Hypothalamus (tissue), 51 donors: ENCODE data around the gene H6PD.

Source experiments
- DNase-seq, 51 donors: peaks; one replicate each; lab custom pipeline; 2025; lab: John Stamatoyannopoulos, UW

The H6PD gene

GRCh38 chr1:9204156-9204720 lies 30.3 kb upstream of the H6PD start:
- no peak for DNase-seq

DNA sequence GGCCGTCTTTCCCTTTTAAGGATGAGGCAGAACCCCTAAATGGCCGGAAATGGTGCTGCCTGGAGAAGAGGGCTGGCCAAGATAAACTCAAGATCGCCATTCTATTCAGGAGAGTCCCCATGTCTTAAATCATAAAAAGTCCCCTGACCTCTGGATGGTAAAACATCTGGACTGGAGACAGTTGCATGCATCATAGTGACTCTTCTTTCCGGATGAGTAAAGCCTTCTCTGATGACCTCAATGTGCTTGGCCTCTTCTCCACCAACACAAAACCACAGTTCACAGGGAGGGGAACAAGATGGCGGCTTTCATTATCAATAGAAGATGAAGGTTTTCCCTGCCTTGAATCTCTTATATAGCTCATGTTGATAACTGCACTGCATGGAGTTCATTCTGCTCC lies 27.5 kb upstream of the H6PD start:
- no peak for DNase-seq

- DNase-seq = no peak
Measured at GRCh38 chr1:9207715-9208114, 26.9 kb upstream of the H6PD start.

DNA sequence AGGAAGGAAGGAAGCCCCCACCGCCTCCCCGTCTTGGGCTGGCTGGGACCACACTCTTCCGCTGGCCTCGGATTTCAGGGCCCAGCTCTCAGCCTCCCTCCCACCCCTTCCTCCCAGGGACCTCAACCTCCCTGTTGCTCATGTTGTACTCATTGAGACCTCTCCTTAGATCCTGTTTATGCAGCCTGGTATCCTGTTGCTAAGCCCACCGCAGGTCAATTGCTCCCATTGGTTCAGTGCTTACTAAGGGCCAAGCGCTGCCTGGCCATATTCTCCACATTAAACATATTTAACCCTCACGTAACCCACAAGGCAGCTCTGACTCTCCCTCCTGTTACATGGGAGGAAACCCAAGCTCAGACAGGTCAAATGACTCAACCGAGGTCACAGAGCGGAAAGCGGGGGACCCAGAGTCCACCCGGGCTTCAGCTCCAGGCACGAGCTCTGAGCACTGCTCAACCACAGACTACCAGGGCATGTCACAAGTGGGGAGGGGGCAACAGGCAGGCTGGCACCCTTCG lies 23.2 kb upstream of the H6PD start:
- no peak for DNase-seq

DNA sequence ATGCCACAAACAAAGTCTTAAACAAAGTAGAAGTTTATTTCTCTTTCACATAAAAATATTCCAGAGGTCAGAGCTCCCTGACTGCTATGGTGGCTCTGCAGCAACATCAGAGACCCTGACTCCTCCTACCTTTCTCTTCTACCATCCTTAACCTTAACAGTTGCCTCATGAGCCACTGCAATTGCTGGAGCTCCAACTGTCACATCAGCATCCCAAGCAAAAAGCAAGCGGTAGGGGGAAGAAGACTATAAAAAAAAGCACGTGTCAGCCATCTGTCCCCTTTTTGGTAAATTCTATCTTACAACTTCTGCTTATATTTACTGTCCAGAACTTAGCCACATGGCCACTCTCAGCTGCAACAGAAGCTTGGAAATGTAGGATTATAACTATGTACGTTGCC lies 21.8 kb upstream of the H6PD start:
- no peak for DNase-seq

GRCh38 chr1:9213956-9214355 lies 20.6 kb upstream of the H6PD start:
- no peak for DNase-seq

DNA sequence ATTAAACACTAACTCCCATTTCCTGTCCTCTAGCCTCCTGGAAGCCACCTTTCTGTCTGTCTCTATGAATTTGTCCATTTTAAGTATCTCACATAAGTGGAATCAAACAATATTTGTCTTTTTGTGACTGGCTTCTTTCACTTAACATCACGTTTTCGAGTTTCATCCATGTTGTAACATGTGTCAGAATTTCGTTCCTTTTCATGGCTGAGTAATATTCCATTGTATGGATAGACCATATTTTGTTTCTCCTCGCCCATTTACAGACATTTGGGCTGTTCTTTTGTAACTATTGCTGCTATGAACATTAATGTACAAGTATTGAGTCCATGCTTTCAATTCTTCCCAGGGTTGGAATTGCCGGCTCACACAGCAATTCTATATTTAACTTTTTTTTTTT lies 15.7 kb upstream of the H6PD start:
- no peak for DNase-seq

DNA sequence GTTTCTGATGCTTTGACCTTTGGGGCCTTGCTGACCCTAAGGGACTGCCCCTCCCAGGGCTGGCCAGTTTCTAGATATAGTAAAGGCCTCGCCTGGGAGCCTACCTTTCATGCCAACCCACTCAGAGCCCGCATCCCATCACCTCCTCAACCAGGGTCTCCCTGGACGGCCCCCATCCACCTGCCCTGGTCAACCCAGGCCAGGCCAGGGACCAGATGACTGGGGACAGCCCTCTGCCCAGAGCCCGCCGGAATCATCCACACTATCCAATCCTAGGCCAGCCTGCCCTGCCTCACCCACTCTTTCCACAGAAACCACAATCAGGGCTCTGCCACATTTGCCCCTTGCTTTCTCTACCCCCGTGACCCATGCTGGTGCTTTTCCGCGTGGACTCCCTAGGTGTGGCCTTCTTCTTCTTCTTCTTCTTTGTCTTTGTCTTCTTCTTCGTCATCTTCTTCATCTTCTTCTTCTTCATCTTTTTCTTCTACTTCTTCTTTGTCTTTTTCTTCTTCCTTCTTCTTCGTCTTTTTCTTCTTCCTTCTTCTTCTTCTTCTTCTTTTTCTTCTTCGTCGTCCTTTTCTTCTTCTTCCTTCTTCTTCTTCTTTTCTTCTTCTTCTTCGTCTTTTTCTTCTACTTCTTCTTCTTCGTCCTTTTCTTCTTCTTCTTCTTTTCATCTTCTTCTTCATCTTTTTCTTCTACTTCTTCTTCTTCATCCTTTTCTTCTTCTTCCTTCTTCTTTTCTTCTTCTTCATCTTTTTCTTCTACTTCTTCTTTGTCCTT lies 11.5 kb upstream of the H6PD start:
- no peak for DNase-seq

DNA sequence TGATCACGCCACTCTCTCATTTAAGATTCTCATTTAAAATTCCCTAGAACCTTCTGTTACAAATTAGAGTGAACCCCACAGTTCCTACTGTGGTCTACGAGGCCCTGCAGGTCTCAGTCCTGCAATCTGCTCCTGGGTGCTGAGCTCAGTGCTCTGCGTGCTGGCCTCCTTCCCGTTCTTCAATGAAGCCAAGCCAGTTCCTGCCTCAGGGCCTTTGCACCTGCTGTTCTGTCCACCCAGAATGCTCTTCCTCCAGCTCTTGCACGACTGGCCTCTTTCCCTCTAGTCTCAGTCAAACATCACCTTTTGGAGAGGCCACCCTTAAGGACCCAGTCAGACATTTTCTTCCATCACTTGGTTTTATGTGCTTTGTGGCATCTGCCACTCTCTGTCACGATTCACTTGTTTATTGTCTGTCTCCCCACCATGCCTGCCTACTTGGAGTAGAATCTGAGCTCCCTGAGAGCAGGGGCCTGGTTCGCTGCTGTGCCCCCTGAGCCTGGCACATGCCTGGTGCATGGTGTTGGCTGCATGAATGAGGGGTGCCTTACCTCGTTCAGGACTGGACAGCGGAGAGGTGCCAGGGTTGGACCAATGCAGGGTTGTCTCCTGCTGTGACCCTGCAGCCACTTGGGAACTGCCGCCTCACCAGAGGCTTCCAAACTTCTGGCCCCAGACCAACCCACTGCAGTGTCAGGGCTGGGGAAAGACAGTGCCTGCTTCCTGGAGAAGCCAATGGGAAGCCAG lies 9.7 kb upstream of the H6PD start:
- DNase-seq = no peak

DNA sequence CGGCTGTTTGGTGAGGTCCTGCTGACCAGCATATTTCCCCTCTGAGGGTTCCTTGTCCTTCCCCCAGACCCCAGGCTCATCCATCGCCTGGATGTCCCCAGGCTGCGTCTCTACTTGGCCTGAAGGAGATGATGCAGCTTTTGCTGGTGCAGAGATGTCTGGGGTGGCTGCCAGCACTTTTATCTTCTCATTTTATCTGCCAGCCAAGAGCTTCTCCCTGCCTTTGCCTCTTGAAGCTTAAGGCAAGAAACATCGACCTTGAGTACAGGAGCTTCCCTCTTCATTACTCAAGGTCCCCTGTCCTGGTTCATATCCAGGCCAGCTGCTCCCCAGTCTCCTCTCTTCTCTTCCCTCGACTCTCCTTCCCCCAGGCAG lies 9.2 kb upstream of the H6PD start:
- DNase-seq = no peak

DNA sequence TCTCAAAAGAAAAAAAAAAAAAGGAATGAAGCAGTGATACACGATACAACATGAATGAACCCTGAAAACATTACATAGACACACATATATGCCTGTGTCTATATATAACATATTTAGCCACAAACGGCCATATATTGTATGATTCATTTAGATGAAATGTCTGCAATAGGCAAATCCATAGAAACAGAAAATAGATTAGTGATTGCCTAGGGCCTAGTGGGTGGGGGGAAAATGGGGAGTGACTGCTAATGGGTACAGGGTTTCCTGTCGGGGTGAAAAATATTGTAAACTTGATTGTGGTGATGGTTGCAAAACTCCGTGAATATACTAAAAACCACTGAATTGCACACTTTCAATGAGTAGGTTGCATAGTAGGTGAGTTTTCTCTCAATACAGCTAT lies 6.0 kb upstream of the H6PD start:
- no peak for DNase-seq

GRCh38 chr1:9229549-9229948 lies 5.0 kb upstream of the H6PD start:
- no peak for DNase-seq

DNA sequence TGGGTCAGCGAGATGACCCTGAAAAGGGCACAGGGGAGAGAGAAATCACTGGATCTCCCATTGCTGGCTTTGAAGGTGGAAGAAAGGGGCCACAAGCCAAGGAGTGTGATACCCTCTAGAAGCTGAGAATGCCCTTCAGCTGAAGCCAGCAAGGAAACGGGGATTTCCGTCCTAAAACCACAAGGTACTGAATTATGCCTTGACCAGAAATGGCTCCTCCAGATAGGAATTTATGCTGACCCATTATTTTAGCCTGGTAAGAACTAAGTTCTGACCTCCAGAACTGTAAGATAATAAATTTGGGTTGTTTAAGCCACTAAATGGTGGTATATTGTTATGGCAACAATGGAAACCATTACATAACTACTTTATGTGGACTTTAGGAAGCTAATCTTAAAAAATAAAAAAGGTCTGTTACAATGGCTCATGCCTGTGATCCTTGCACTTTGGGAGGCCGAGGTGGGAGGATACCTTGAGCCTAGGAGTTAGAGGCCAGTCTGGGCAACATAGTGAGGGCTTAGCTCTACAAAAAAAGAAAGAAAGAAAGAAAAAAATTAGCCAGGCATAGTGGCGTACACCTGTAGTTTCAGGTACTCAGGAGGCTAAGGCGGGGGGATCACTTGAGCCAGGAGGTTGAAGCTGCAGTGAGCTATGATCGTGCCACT lies 3.6 kb upstream of the H6PD start:
- DNase-seq = no peak

DNA sequence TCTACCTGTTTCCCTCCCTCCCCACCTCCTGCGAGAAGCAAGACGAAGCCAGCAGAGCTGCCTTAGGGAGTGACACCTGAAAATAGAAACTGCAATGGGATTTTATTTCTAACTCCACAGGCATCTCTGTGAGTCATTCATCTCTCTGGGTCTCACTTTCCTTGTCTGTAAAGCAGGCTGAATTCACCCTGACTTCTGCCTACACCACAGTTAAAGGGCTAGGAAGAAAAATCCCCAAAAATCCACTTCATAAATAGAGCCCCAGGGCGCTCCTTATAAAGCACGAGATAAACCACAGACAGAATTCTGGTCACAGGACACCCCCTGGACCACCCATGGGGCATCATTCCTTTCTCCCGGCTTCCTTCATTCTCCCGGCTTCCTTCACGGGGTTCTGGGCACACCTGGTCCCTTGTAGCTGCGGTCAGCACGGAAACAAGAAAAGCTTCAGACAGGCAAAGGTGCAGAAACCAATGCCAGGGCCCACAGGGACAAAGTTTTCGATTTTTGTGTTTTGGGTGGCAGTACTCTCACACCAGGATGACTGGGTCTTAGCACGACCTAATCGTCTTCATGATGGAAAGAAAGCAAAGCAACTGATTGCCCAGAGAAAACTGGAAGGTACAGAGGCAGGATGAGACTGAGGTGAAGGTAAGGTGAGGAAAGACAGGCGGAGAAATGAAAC lies 2.8 kb upstream of the H6PD start:
- DNase-seq = no peak

GRCh38 chr1:9233241-9233941 lies 1.2 kb upstream of the H6PD start:
- peak in 39 of 51 donors; percentile 15 to 87 (median 56) for DNase-seq

DNA sequence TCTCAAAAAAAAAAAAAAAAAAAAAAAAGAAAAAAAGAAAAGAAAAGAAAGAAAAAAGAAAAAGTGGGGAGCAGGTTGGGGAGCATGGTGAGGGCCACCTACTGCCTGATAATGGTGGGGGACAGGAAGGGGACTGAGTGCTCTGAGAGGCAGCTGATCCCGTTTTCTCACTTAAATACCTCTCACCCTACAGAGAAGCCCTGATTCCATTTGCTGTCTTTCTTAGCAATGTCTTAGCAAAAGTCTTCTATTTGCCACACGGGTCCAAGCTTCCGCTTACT lies 692 bp upstream of the H6PD start:
- DNase-seq = no peak

GRCh38 chr1:9235096-9235459 lies 504 bp downstream of the H6PD start:
- peak in 3 of 51 donors; percentile 50 to 67 (median 53) for DNase-seq

DNA sequence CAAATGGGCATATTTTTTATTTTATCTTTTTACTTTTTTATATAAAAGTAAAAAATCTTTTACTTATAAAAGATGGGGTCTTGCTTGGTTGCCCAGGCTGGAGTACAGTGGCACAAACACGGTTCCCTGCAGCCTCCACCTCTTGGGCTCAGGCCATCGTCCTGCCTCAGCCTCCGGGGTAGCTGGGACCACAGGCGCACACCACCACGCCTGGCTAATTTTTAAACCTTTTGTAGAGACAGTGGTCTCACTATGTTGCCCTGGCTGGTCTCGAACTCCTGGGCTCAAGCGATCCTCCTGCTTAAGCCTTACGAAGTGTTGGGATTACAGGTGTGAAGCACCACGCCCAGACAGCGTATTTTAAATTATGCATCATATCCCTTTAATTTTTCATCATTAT lies 986 bp downstream of the H6PD start:
- DNase-seq = no peak

- no peak for DNase-seq
Measured at GRCh38 chr1:9238134-9238533, 3.6 kb downstream of the H6PD start.

DNA sequence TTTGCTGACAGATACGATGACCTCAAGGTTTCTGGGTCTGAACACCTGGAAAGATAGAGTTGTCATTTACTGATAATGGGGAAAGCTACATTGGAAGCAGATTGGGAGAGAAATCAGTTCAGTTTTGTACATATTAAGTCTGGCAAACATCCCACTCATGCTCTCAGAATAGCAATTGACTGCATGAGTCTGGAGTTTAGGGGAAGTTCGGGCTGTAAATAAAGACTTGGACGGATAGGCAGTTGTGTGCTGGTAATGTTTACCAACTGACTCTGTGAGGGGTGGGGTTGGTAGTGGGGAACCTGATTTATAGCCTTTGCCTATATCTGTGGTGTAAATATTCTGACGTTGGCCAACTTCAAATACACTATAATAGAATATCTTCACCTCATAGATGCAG lies 4.0 kb downstream of the H6PD start:
- DNase-seq = peak in 1 of 51 donors; percentile 14
